Measurements from ENCODE around the gene DAB2IP. TPM values are rescaled to one million over a fixed set of nuclear protein-coding genes. Genes with fewer than 3 reads are reported as not detected.

Gene DAB2IP
- 19.8 and 21.7 TPM in 2 replicates for total RNA-seq

GRCh38 chr9:121651295-121652020 is at the start of gene DAB2IP:
Gene DAB2IP, plus strand, starts transcription at chr9:121651634. Its CDS starts 142 bp downstream, at chr9:121651776.

Other genes starting within 250 kb of the DAB2IP start
- gene GGTA1, start 151.8 kb upstream of the DAB2IP start, total RNA-seq, result under 0.01 TPM in 1 of 2 replicates, not detected in the other

Data from tracheal epithelial cell (primary cell).